Panc1 (cell line): ENCODE measurements around the gene ZIC4. TPM values are rescaled to one million over a fixed set of nuclear protein-coding genes. Genes with fewer than 3 reads are reported as not detected.

Source experiments
- ATAC-seq: fragments of 200-7000 bp; cut with Tn5 transposase; 2 replicates; pipeline ENCODE4 v1.9.1; 2020; ENCODE audit warnings: mild to moderate bottlenecking, moderate library complexity
- BruUV-seq: library from RNA; stranded (reverse); fragments of 400-500 nt; replicated peaks from 2 replicates; lab custom pipeline; 2021; lab: Mats Ljungman, UMichigan
- CTCF ChIA-PET: fragments of 300-600 bp; sonication (Branson Sonifier 250); formaldehyde crosslinking; loops from one replicate; lab custom pipeline; 2022; ENCODE audit warnings: antibody characterized with exemption; lab: Charles Lee
- POLR2A ChIA-PET: fragments of 300-600 bp; sonication (Branson Sonifier 250); formaldehyde crosslinking; loops from one replicate; lab custom pipeline; 2022; ENCODE audit warnings: antibody characterized with exemption; lab: Charles Lee
- DNase-seq: peaks from one replicate; pipeline ENCODE4 v3.0.0-alpha.2; 2010; ENCODE audit warnings: low read depth, low spot score
- H3K27ac ChIP-seq: 2 replicates; pipeline ENCODE4 v1.5.1; 2011; ENCODE audit warnings: mild to moderate bottlenecking, low read length, inconsistent platforms
- H3K27me3 ChIP-seq: fragments of 200-500 bp; sonication (Bioruptor generic); 2 replicates; pipeline ENCODE4 v1.6.0; 2014; ENCODE audit warnings: low read length, inconsistent platforms; ENCODE audit not compliant: control insufficient read depth, insufficient read depth
- H3K36me3 ChIP-seq: fragments of 200-500 bp; sonication (Bioruptor generic); 2 replicates; pipeline ENCODE4 v1.5.1; 2014; ENCODE audit warnings: inconsistent platforms, mild to moderate bottlenecking, low read length, moderate library complexity; ENCODE audit not compliant: control insufficient read depth, insufficient read depth
- H3K4me1 ChIP-seq: 2 replicates; pipeline ENCODE4 v1.5.1; 2011; ENCODE audit warnings: inconsistent platforms, mild to moderate bottlenecking, low read length, moderate library complexity; ENCODE audit not compliant: control insufficient read depth, insufficient read depth
- H3K4me3 ChIP-seq, 2 experiments: 2 replicates each; pipeline ENCODE4 v1.5.1; 2011 to 2012; ENCODE audit warnings: low read depth in 2 of 2, low read length in 2 of 2, mild to moderate bottlenecking in 2 of 2, inconsistent platforms in 1 of 2, moderate library complexity in 1 of 2
- H3K9me3 ChIP-seq: fragments of 200-500 bp; sonication (Bioruptor generic); 2 replicates; pipeline ENCODE4 v1.5.1; 2014; ENCODE audit warnings: low read depth, mild to moderate bottlenecking, inconsistent platforms, low read length, moderate library complexity; ENCODE audit not compliant: control insufficient read depth, insufficient read depth
- POLR2AphosphoS5 ChIP-seq: IDR thresholded peaks from 2 replicates; pipeline ENCODE4 v1.6.1; 2012; ENCODE audit warnings: mild to moderate bottlenecking, low read depth, low read length, moderate library complexity
- SIN3A ChIP-seq: IDR thresholded peaks from 2 replicates; pipeline ENCODE4 v1.6.1; 2012; ENCODE audit warnings: low read depth, mild to moderate bottlenecking, low read length, moderate library complexity, borderline replicate concordance; ENCODE audit not compliant: insufficient read depth
- TCF7L2 ChIP-seq: IDR thresholded peaks from 2 replicates; pipeline ENCODE4 v1.6.1; 2011; ENCODE audit warnings: mild to moderate bottlenecking, low read depth, low read length, inconsistent platforms
- in situ Hi-C: cut with HindIII; loops from 2 replicates; pipeline ENCODE4 v1.10.0; 2016; ENCODE audit warnings: low sequenced_read_pairs, low pct_unique_long_range_greater_than_20kb
- intact Hi-C: fragments of 100-400 bp; cut with micrococcal nuclease; formaldehyde crosslinking; loops from one replicate; pipeline ENCODE4 v1.10.0; 2022; ENCODE audit not compliant: unreplicated experiment
- total RNA-seq: library from RNA; stranded (reverse); gene quantifications from one replicate; pipeline ENCODE4 v1.2.1, GENCODE V29; 2021; ENCODE audit not compliant: unreplicated experiment
- TF ChIP-seq, protein P1 (sequence below), 2 experiments: IDR thresholded peaks; 2 replicates each; pipeline ENCODE4 v1.6.1; 2011 to 2012; ENCODE audit warnings: low read depth in 2 of 2, control low read depth in 1 of 2, low read length in 1 of 2, mild to moderate bottlenecking in 1 of 2, moderate library complexity in 1 of 2; ENCODE audit not compliant: insufficient read depth in 1 of 2
- TF ChIP-seq, protein P2 (sequence below): fragments of 450-650 bp; IDR thresholded peaks from 2 replicates; pipeline ENCODE4 v1.5.1; 2017; ENCODE audit warnings: mild to moderate bottlenecking

The ZIC4 gene
- total RNA-seq, 1 experiment from 2014 or later: not detected

DNA sequence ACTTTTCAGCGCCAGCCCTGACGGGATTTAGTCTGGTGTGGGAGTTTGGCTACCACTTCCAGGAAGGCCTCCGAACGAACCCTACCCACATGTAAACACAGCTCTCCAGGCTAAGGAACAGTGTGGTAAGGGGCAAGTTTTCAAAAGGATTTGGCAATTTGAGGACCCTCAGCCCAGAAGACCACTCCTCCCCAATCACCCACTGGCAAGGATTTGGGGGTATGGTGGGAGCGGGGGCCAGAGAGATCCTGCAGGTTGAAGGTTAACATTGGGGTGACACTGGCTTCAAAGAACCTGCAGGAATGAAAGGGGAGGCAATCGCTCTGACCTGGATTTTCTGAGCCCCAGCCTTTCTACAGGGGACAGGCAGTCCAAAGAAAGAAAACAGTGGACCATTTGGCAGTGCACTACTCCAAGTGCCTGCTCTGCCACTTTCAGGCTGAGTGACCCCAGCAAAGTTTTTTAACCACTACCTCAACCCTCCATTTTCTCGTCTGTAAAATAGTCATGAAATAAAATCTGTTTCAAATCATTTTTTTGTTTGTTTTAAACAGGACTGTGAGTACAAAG, 34.5 kb downstream of the ZIC4 start:
- H3K27ac ChIP-seq: no peak overlapping the region
- ChIA-PET POLR2A (no interaction called here), CTCF (no interaction called here)
- TF ChIP-seq POLR2AphosphoS5 (no peak), SIN3A (no peak), TCF7L2 (no peak)
- TF ChIP-seq, protein P1, sequence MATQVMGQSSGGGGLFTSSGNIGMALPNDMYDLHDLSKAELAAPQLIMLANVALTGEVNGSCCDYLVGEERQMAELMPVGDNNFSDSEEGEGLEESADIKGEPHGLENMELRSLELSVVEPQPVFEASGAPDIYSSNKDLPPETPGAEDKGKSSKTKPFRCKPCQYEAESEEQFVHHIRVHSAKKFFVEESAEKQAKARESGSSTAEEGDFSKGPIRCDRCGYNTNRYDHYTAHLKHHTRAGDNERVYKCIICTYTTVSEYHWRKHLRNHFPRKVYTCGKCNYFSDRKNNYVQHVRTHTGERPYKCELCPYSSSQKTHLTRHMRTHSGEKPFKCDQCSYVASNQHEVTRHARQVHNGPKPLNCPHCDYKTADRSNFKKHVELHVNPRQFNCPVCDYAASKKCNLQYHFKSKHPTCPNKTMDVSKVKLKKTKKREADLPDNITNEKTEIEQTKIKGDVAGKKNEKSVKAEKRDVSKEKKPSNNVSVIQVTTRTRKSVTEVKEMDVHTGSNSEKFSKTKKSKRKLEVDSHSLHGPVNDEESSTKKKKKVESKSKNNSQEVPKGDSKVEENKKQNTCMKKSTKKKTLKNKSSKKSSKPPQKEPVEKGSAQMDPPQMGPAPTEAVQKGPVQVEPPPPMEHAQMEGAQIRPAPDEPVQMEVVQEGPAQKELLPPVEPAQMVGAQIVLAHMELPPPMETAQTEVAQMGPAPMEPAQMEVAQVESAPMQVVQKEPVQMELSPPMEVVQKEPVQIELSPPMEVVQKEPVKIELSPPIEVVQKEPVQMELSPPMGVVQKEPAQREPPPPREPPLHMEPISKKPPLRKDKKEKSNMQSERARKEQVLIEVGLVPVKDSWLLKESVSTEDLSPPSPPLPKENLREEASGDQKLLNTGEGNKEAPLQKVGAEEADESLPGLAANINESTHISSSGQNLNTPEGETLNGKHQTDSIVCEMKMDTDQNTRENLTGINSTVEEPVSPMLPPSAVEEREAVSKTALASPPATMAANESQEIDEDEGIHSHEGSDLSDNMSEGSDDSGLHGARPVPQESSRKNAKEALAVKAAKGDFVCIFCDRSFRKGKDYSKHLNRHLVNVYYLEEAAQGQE (IDR thresholded peaks at IDR 0.05; ENCODE audit: insufficient read depth in 1 of 2, low read depth in 2 of 2, low read length in 1 of 2): no peak
- TF ChIP-seq, protein P2, sequence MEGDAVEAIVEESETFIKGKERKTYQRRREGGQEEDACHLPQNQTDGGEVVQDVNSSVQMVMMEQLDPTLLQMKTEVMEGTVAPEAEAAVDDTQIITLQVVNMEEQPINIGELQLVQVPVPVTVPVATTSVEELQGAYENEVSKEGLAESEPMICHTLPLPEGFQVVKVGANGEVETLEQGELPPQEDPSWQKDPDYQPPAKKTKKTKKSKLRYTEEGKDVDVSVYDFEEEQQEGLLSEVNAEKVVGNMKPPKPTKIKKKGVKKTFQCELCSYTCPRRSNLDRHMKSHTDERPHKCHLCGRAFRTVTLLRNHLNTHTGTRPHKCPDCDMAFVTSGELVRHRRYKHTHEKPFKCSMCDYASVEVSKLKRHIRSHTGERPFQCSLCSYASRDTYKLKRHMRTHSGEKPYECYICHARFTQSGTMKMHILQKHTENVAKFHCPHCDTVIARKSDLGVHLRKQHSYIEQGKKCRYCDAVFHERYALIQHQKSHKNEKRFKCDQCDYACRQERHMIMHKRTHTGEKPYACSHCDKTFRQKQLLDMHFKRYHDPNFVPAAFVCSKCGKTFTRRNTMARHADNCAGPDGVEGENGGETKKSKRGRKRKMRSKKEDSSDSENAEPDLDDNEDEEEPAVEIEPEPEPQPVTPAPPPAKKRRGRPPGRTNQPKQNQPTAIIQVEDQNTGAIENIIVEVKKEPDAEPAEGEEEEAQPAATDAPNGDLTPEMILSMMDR: no peak
- peaks cover 45% of the 10 kb centered on the region for H3K27me3 ChIP-seq
- in situ Hi-C loops (no loop called here), intact Hi-C loops (no loop called here)
- no peaks in the 10 kb centered on the region for H3K4me1 ChIP-seq
- ATAC-seq: no peak
- no peaks in the 10 kb centered on the region for H3K9me3 ChIP-seq
- no peak overlapping the region for H3K4me3 ChIP-seq
- H3K36me3 ChIP-seq: no peaks in the 10 kb centered on the region
- no TSS peak for BruUV-seq
- DNase-seq: no peak

DNA sequence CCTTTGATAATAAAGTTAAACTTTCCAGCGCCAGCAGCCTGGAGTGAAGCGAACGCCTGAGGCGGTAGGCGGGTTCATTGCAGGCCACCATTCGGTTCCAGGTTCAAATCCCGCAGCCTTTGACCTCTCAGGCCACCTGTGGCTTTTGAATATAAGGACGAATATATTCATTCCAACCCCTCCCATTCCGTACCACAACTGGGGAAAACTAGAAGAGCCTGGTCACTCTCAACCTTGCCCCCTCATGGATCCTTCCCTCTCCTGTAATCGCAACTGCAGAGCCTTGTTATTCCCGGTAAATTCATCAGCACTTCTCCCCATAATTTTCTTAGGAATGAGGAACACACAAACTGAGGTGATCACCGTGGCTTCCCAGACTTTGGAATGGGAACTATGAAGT, 35.2 kb downstream of the ZIC4 start:
- POLR2A ChIA-PET: interaction anchor here (0.6 kb wide), 1 partner anchor 396 kb away, joined by 7 read pairs; no protein-coding TSS in a partner anchor
- no TSS peak for BruUV-seq
- in situ Hi-C loops: no loop called here

More for the DNA sequence above, 35.2 kb downstream of the ZIC4 start:
- no peaks in the 10 kb centered on the region for H3K4me1 ChIP-seq
- CTCF ChIA-PET: no interaction called here
- no peak overlapping the region for H3K4me3 ChIP-seq
- ATAC-seq: no peak
- TF ChIP-seq POLR2AphosphoS5: no peak
- no peak for TF ChIP-seq TCF7L2
- TF ChIP-seq SIN3A: no peak
- TF ChIP-seq, protein P1 (IDR thresholded peaks at IDR 0.05; ENCODE audit: insufficient read depth in 1 of 2, low read depth in 2 of 2, low read length in 1 of 2): no peak
- TF ChIP-seq, protein P2: no peak
- peaks cover 41% of the 10 kb centered on the region for H3K27me3 ChIP-seq
- H3K9me3 ChIP-seq: no peaks in the 10 kb centered on the region
- intact Hi-C loops: no loop called here
- no peaks in the 10 kb centered on the region for H3K36me3 ChIP-seq
- DNase-seq: no peak
- no peak overlapping the region for H3K27ac ChIP-seq
